Gastroesophageal sphincter (tissue), 3 donors: Measurements from ENCODE around the gene OTUD6A.

Experiments used
- EP300 ChIP-seq: sonication (generic); formaldehyde crosslinking; IDR thresholded peaks from one replicate; pipeline ENCODE4 v1.6.1; 2017; ENCODE audit warnings: antibody characterized with exemption, mild to moderate bottlenecking
- POLR2A ChIP-seq, 2 donors: fragments of 450-650 bp; IDR thresholded peaks; one replicate each; pipeline ENCODE4 v1.6.1; 2017; ENCODE audit warnings: antibody characterized with exemption in 2 of 2, mild to moderate bottlenecking in 2 of 2, moderate library complexity in 1 of 2
- POLR2AphosphoS5 ChIP-seq: sonication (generic); formaldehyde crosslinking; IDR thresholded peaks from one replicate; pipeline ENCODE4 v1.6.1; 2017; ENCODE audit warnings: antibody characterized with exemption
- TF ChIP-seq, protein P1 (sequence below), 4 experiments: fragments of 200-600 bp in 2 of 4; fragments of 450-650 bp in 2 of 4; sonication (generic) in 1 of 4; IDR thresholded peaks; one replicate each; pipeline ENCODE4 v1.5.1; 2017 to 2019; ENCODE audit warnings: antibody characterized with exemption in 4 of 4, mild to moderate bottlenecking in 2 of 4, moderate library complexity in 2 of 4

DNA sequence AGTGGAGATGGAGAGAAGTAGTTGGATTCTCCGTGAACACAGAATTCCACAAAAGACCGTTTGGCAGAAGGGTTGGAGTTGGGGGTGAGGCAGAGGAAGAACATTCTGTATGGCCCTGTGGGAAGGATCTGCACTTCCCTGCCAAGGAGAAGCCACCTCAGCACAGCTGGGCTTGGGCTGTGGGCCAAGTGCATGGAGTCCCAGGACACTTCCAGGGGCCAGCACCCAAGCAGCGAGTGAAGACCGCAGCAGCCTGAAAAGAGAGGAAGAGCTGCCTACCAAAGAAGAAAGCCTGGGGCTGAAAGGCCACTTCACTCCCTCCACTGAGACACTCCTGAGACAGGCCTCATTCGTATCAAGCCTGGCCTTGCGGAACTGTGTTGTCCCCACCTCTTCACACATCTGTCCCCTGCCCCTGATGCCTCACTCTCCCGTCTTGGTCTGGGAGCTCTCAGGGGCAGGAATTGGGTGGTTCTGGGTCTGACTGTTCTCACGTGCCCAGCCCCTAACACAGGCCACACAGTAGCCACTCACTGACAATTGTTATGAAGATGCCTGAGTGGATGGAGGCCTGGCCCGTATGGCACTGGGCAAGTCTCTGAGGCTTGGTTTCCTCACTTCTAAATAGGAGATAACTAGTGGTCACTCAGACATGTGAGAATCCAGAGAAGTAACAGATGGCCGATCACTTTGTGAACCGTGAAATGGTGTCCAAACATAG lies 9.2 kb upstream of the OTUD6A start:
- no peak for TF ChIP-seq POLR2A (IDR thresholded peaks at IDR 0.05)
- TF ChIP-seq, protein P1, sequence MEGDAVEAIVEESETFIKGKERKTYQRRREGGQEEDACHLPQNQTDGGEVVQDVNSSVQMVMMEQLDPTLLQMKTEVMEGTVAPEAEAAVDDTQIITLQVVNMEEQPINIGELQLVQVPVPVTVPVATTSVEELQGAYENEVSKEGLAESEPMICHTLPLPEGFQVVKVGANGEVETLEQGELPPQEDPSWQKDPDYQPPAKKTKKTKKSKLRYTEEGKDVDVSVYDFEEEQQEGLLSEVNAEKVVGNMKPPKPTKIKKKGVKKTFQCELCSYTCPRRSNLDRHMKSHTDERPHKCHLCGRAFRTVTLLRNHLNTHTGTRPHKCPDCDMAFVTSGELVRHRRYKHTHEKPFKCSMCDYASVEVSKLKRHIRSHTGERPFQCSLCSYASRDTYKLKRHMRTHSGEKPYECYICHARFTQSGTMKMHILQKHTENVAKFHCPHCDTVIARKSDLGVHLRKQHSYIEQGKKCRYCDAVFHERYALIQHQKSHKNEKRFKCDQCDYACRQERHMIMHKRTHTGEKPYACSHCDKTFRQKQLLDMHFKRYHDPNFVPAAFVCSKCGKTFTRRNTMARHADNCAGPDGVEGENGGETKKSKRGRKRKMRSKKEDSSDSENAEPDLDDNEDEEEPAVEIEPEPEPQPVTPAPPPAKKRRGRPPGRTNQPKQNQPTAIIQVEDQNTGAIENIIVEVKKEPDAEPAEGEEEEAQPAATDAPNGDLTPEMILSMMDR (IDR thresholded peaks at IDR 0.05) = no peak
- TF ChIP-seq POLR2AphosphoS5 = no peak
- TF ChIP-seq EP300 = no peak
